Fibroblast of the aortic adventitia (primary cell): Measurements from ENCODE around the gene ANKRD13A. TPM values are rescaled to one million over a fixed set of nuclear protein-coding genes. Genes with fewer than 3 reads are reported as not detected.

Experiments used
- DNase-seq: peaks from one replicate; pipeline ENCODE4 v3.0.0-alpha.2; 2010; ENCODE audit warnings: low read depth
- H3K4me3 ChIP-seq: 2 replicates; pipeline ENCODE4 v1.5.1; 2011; ENCODE audit warnings: low read depth, mild to moderate bottlenecking, control low read depth, low read length, moderate library complexity
- total RNA-seq: library from RNA; depleted of rRNA; stranded (reverse); fragments of >200 nt; gene quantifications from 2 replicates; pipeline ENCODE4 v1.2.3, GENCODE V29; 2012; ENCODE audit warnings: low replicate concordance
- TF ChIP-seq, protein P1 (sequence below): IDR thresholded peaks from 2 replicates; pipeline ENCODE4 v1.5.1; 2011; ENCODE audit warnings: mild to moderate bottlenecking, low read length, control low read depth, inconsistent platforms; ENCODE audit not compliant: insufficient read depth

The ANKRD13A gene
- total RNA-seq, 1 donor: 91.5 TPM

- no peak for DNase-seq
- TF ChIP-seq, protein P1, sequence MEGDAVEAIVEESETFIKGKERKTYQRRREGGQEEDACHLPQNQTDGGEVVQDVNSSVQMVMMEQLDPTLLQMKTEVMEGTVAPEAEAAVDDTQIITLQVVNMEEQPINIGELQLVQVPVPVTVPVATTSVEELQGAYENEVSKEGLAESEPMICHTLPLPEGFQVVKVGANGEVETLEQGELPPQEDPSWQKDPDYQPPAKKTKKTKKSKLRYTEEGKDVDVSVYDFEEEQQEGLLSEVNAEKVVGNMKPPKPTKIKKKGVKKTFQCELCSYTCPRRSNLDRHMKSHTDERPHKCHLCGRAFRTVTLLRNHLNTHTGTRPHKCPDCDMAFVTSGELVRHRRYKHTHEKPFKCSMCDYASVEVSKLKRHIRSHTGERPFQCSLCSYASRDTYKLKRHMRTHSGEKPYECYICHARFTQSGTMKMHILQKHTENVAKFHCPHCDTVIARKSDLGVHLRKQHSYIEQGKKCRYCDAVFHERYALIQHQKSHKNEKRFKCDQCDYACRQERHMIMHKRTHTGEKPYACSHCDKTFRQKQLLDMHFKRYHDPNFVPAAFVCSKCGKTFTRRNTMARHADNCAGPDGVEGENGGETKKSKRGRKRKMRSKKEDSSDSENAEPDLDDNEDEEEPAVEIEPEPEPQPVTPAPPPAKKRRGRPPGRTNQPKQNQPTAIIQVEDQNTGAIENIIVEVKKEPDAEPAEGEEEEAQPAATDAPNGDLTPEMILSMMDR: no peak
- H3K4me3 ChIP-seq: no peak overlapping the region
Observed at GRCh38 chr12:110024051-110024450, 24.8 kb downstream of the ANKRD13A start.

GRCh38 chr12:110028323-110028722, 29.1 kb downstream of the ANKRD13A start:
- DNase-seq: no peak
- TF ChIP-seq, protein P1: no peak
- no peak overlapping the region for H3K4me3 ChIP-seq

GRCh38 chr12:110029290-110029815, 30.1 kb downstream of the ANKRD13A start:
- DNase-seq: no peak
- TF ChIP-seq, protein P1: no peak

GRCh38 chr12:110033888-110034287, 34.7 kb downstream of the ANKRD13A start:
- no peak overlapping the region for H3K4me3 ChIP-seq
- no peak for DNase-seq
- TF ChIP-seq, protein P1: no peak

More at GRCh38 chr12:110029290-110029815, 30.1 kb downstream of the ANKRD13A start:
- H3K4me3 ChIP-seq: no peak overlapping the region

DNA sequence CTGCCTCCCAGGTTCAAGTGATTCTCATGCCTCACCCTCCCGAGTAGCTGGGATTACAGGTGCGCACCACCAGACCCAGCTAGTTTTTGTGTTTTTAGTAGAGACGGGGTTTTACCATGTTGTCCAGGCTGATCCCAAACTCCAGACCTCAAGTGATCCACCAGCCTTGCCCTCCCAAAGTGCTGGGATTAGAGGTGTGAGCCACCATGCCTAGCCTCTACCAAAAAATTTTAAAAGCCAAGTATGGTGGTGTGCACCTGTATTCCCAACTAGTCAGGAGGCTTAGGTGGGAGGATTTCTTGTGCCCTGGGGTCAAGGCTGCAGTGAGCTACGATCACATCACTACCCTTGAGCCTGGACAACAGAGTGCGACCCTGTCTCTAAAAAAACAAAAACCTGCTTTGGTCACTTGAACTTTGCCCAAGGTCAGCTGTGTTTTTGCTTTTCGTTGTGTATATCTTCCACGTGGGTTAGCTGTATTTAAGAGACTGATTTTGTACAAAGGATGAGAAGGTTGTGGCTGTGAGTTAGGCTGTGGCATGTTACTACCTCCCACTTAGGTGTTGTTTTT, 36.4 kb downstream of the ANKRD13A start:
- TF ChIP-seq, protein P1: no peak
- DNase-seq: no peak
- H3K4me3 ChIP-seq: no peak overlapping the region

- TF ChIP-seq, protein P1: no peak
- DNase-seq: no peak
- no peak overlapping the region for H3K4me3 ChIP-seq
Observed at GRCh38 chr12:110037315-110037714, 38.1 kb downstream of the ANKRD13A start.

DNA sequence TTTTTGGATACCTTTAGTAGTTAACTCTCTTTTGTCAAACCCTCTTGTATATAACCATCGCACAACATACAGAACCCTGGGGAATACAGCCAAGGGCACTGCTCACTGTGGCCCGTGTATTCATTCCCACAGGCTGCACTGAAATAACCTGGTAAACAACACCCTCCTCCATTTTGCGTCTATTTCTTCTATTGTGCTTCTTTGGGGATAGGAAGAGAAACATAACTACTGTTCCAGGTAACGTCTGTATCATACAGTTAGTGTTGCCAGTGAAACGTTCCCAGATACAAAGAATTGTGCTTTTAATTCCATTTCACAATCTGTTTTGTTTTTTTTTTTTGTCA, 39.5 kb downstream of the ANKRD13A start:
- no peak for DNase-seq
- TF ChIP-seq, protein P1: no peak
- H3K4me3 ChIP-seq: no peak overlapping the region
